HG03575 (cell line): ENCODE results near the gene RALGPS1.

ENCODE experiments used
- ATAC-seq: cut with Tn5 transposase; IDR thresholded peaks from one replicate; pipeline ENCODE4 v1.9.1; 2021; ENCODE audit not compliant: unreplicated experiment, insufficient number of reproducible peaks, low FRiP score; ENCODE audit errors: extremely low read depth

RALGPS1 gene

GRCh38 chr9:127154003-127154389 is 239.4 kb downstream of the RALGPS1 start:
- no peak for ATAC-seq

- no peak for ATAC-seq
Measured at GRCh38 chr9:127154390-127155191, 240.0 kb downstream of the RALGPS1 start.

DNA sequence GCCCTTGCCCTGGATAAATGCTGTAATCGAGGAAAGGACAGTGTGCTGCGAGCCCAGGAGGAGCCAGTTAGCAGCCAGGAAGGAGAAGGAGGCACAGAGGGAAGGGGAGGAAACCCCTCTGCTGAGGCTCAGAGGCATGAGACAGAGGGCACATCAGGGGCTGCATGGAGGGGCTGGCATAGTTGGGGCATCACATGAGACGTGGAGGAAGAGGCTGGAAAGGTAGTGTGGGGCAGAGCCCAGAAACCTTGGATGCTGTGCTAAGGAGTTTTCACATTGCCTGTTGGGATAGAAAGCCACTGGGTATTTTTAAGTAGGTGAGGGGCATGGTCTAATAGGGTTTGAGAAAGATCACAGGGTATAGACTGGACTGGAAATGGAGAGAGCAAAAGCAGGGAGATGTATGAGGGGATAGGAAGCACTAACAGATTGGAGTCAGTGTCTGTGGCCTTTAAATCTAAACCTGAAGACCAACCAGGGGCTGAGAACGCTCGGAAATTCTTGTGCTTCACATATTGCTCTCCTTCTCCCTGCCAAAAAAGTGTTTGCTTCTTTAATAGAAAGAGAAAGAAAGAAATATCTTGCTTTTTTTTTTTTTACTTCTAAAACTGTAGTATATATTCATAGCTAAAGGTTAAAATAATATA is 240.9 kb downstream of the RALGPS1 start:
- no peak for ATAC-seq

DNA sequence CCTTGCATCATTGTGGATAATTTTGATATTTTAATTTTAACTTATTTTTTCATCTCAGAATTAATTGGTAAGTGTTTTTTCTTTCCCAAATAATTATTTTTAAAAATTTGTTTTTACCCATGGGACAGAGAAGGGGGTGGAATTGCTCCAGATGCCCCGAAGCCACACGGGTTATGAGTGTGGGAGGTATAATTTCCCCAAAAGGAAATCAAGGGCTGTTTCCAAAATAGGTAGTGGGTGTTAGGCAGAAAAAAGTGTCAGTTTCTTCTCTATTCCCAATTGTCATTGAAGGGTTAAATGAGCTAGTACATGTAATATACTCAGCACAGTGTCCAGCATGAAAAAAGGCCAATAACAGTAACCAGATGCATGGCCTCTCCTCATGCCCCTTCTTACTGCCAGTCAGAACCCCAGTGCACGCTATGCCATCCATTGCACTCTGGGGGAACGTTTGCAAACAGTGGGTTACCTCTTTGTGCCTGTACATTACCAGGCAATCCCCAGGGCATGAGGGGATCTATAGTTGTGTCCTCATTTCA is 244.3 kb downstream of the RALGPS1 start:
- no peak for ATAC-seq

DNA sequence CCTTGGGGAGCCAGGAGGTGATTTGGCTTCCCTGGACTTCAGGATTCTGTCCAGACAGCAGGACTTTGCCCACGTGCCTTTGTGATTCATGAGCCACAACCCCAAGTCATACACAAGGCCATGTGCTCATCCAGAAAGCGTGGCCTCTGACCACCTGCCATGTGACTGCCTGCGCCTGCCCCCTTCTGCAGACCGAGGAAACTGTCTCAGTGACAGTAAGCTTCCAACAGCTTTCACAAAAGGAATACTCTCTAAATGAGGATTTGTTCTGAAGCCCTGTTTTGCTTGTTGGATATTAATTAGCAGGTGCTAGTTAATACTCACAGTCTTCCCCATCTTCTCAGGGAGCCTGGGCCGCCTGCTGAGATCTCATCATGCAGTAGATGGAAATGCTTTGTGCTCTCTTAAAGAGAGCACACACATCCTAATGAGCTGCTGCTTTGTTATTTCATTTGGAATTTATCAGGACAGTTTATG is 244.8 kb downstream of the RALGPS1 start:
- no peak for ATAC-seq

DNA sequence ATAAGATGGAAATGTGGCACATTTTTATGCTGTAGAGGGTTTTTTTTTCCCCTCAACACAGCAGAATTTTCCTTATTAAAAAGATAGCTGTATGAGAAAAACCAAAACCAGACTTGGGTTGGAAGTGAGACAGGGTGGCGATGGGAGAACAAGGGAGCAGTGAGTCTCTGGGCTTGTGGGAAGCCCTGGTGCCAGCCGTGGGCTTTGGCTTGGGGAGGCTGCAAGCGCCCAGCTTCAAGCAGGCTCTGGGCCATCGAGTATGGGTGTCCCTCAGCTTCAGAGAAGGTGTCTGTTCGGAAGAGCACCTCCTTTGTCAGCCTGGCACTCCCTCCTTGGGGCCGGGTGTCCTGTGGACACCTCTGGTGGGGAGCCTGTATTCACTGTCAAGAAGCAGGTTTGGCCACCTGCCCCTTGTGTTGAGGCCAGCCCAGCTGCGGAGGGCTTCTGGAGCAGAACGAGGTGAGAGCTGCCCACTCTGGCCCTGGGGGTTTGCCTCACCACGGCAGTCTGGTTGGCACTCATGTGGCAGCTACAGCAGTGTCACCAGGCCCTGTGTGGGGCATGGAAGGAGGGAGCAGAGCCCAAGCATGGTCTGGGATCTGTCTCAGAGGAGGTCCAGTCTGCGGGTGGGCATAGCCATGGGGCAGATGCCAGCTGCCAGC is 245.5 kb downstream of the RALGPS1 start:
- ATAC-seq, result no peak

- no peak for ATAC-seq
Measured at GRCh38 chr9:127161081-127161624, 246.6 kb downstream of the RALGPS1 start.

- no peak for ATAC-seq
Measured at GRCh38 chr9:127162046-127162863, 247.7 kb downstream of the RALGPS1 start.

DNA sequence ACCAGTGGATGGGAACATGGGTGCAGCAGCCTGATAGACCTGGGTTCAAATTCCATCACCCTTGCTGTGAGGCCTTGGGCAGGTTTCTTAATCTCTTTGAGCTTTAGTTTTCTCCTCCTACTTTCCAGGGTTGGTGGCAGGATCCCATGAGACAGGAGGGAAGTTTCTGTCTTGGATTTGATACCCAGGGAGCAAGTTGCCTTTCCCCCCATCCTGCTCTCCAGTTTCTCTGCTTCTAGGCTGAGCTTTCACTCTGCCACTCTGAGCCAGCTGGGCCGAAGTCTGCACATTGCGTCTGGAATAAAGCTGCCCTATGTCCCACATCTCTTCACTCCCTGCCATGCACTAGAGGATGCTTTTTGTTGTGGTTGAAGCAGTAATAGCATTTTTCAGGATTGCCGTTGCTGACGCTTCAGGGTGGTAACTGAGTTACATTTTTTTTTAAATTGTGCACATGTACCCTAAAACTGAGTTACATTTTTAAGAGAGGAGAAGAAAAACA is 248.3 kb downstream of the RALGPS1 start:
- no peak for ATAC-seq

DNA sequence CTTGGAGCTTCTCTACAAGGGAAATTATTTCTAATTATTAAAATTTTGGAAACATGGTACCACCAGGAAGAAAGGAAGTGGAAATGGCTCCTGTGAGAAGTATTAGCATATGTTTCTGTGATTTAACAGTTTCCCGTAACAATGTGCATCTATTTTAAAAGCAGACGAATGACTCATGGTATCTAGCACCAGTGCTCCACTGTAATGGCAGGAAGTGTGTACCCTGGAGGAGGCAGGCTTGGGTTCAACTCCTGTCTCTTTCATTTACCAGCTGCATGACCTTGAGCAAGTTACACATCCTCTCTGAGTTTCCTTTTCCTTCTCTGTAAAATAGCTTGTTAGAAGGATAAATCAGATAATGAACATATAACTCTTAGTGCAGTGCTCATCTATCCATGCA is 248.8 kb downstream of the RALGPS1 start:
- no peak for ATAC-seq

DNA sequence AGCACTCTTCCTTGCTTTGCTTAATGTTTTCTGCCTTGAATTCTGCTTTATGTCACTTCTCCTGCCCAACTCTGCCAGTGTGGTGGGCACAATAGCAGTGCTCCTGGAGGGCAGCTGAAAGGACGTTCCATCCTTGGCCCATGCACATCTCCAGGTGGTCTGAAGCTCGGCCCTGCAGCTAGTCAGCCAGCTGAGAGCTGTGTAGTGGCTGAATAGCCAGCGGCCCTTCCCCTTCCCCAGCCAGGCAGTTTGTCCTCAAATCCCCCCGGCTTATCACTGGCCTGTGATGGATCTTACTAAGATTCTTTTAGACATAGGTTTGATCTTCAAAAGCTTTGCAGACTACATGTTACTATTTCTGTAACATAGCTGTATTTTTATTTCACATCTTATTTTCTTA is 250.5 kb downstream of the RALGPS1 start:
- ATAC-seq, result no peak

DNA sequence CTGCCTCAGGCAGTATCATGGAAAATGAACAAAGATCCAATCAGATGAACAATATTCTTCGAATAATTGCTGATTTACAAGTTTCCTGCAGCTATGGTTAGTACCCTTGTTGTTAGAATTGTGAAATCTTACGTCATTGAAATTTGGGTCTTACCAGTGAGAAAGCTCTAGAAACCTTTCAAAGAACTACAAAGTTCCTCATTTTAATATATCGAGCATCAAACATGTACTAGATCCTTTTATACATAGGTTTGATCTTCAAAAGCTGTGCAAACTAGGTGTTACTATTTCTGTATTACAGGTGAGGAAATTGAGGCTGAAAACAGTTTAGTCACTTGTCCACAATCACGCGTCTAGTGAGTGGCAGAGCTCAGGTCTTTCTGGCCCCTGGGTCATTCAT is 251.5 kb downstream of the RALGPS1 start:
- ATAC-seq, result no peak

DNA sequence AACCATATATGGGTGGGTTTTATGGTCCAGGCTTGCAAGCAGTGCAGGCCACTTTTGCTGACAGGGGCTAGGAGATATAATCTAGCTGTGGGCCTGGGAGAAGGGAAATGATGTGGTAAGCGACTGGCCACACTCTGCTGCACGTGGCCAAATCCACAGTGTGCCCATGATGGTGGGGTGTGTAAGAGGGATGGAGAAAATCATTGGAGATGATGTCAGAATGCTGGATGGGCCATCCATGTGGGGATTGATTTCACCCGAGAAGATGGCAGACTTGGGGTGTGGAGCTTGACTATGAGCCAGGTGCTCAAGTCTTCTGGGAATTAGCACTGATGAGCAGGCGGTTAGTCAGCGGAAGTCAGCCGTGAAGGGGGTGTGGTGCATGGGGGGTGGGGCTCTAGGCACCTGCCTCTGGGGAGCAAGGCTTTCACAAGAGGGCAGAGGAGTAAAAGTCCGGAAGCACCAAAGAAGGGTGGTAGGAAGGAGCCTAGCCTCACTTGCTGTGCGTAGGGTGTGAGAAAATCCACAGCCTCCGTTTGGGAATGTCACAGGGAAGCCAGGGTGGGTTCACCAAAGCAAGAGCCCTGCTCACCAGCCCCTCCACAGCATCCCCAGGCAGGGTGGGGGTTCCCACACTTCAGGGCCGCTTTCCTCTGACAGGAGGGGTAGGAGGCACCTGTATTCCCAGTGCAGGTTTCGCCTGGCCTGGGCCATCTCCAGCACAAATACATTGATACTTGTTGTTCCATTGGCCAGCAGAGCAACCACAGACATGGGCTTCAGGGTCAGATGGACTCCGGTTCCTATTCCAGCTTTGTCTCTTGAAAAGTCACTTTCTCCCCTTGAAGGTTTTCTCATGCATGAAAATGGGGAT is 252.3 kb downstream of the RALGPS1 start:
- ATAC-seq, result no peak

GRCh38 chr9:127167560-127168326 is 253.2 kb downstream of the RALGPS1 start:
- no peak for ATAC-seq

DNA sequence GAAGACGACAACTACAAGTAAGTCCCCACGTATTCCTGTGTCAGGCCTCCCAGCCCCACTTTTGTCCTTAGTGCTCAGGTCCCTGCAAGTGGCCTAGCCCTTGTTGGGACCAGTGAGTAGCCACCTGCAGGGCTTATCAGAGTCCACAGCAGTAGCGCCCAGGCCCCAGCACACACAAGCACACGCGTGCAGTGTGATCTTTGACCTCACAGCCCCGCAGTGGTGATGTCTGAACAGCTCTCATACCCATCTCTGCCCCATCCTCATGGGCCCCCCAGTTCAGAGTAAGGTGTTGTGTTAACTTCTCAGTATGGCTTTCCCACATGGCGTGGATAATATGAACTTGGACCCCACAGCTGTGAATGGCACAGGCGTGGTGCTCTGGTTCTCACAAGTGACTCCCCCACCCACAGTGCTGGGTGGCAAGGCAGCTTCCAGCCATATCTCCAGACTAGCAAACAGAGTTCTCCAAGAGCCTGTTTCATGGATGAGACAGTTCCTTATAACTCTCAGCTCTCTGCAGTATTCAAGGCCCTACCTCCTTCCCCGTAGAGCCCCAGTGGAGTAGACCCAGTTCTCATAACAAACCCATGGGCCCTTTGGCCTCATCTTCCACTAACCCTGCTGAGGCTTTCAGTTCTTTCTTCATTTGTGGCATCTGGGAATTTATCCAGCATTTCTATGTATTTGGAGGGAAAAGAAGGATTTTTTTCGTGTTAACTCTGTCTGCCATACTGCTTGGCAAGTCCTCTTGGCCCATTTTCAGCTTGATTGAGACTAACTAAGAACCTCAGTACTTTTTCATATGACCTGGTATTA is 254.4 kb downstream of the RALGPS1 start:
- ATAC-seq, result no peak

GRCh38 chr9:127169575-127169883 is 254.9 kb downstream of the RALGPS1 start:
- ATAC-seq, result no peak
